Thymus (tissue), 11 donors: ENCODE results near the gene SLC25A40. TPM values are rescaled to one million over a fixed set of nuclear protein-coding genes. Genes with fewer than 3 reads are reported as not detected.
"Not testable (repeated sequence)": the region's sequence is repeated elsewhere in the genome, so short reads cannot be mapped to it uniquely, and the experiment has no call there.

Experiments used
- DNase-seq, 9 donors: peaks; one replicate each; pipeline ENCODE4 v3.0.0-alpha.2; 2013; ENCODE audit warnings: low spot score in 9 of 9, low read depth in 6 of 9, missing footprints in 1 of 9
- H3K27ac ChIP-seq, 2 donors: one replicate each; pipeline ENCODE4 v1.5.1; 2013; ENCODE audit warnings: control low read depth in 1 of 2, low read depth in 1 of 2, low read length in 1 of 2, mild to moderate bottlenecking in 1 of 2, moderate library complexity in 1 of 2
- H3K27me3 ChIP-seq, 2 donors: one replicate each; pipeline ENCODE4 v1.5.1; 2013; ENCODE audit warnings: low read length in 1 of 2; ENCODE audit not compliant: control insufficient read depth in 2 of 2, insufficient read depth in 1 of 2
- H3K36me3 ChIP-seq, 2 donors: one replicate each; pipeline ENCODE4 v1.5.1; 2013; ENCODE audit warnings: low read length in 1 of 2, mild to moderate bottlenecking in 1 of 2, moderate library complexity in 1 of 2; ENCODE audit not compliant: control insufficient read depth in 2 of 2, insufficient read depth in 2 of 2
- H3K4me1 ChIP-seq, 2 donors: one replicate each; pipeline ENCODE4 v1.5.1; 2013; ENCODE audit warnings: low read length in 2 of 2; ENCODE audit not compliant: control insufficient read depth in 2 of 2, insufficient read depth in 2 of 2
- H3K4me3 ChIP-seq, 2 donors: one replicate each; pipeline ENCODE4 v1.5.1; 2013; ENCODE audit warnings: low read length in 2 of 2, control low read depth in 1 of 2, mild to moderate bottlenecking in 1 of 2
- H3K9me3 ChIP-seq, 2 donors: one replicate each; pipeline ENCODE4 v1.5.1; 2013; ENCODE audit warnings: low read length in 1 of 2, mild to moderate bottlenecking in 1 of 2; ENCODE audit not compliant: control insufficient read depth in 2 of 2, insufficient read depth in 1 of 2
- WGBS: extraction: QIAGEN DNeasy Blood & Tissue Kit; methylation state at CpG from one replicate; pipeline ENCODE4 v1.1.7; 2013; 5-methylcytosine and 5-hydroxymethylcytosine counted together
- polyA plus RNA-seq: library from polyadenylated mRNA; stranded (reverse); fragments of 200-250 nt; gene quantifications from one replicate; pipeline ENCODE4 v1.2.3, GENCODE V29; 2013
- total RNA-seq: library from RNA; stranded (reverse); fragments of 120-200 nt; gene quantifications from one replicate; pipeline ENCODE4 v1.2.4, GENCODE V29; 2013
- donor health status: healthy.

The SLC25A40 gene
- total and polyA plus RNA-seq, 2 donors, result 10.4 to 12.8 TPM

DNA sequence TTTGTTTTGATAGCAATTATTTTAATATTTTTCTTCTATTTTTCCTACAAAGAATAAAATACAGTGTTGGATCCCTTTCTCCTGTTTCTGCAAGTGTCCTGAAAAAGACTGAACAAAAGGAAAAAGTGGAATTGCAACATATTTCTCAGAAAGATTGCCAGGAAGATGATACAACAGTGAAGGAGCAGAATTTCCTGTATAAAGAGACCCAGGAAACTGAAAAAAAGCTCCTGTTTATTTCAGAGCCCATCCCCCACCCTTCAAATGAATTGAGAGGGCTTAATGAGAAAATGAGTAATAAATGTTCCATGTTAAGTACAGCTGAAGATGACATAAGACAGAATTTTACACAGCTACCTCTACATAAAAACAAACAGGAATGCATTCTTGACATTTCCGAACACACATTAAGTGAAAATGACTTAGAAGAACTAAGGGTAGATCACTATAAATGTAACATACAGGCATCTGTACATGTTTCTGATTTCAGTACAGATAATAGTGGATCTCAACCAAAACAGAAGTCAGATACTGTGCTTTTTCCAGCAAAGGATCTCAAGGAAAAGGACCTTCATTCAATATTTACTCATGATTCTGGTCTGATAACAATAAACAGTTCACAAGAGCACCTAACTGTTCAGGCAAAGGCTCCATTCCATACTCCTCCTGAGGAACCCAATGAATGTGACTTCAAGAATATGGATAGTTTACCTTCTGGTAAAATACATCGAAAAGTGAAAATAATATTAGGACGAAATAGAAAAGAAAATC, 31.2 kb upstream of the SLC25A40 start:
- peaks cover 7 to 33% of the 10 kb centered on the region in 2 donors for H3K36me3 ChIP-seq
- WGBS, result 99% methylated on average over 3 of the region's 3 CpGs
- H3K4me1 ChIP-seq, H3K27ac ChIP-seq, H3K4me3 ChIP-seq, H3K9me3 ChIP-seq, H3K27me3 ChIP-seq, DNase-seq: not testable (repeated sequence)

DNA sequence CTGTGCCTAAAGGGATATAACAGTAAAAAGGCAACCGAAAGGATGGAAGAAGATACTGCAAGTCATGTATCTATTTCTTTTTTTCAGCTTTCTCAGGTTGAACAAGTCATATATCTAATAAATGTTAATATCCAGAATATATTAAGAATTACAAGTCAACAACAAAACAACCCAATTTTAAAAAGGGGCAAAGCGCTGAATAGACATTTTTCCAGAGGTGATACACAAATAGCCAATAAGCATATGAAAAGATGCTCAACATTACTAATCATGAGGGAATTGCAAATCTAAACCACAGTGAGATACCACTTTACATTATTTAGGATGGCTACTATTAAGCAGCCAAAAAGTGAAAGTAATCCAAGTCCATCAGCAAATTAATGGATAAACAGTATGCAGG, 23.1 kb upstream of the SLC25A40 start:
- H3K27me3 ChIP-seq, result no peaks in the 10 kb centered on the region
- no peak overlapping the region for H3K27ac ChIP-seq
- DNase-seq, result no peak
- no peaks in the 10 kb centered on the region for H3K9me3 ChIP-seq
- 100% methylated on average over 2 of the region's 2 CpGs for WGBS
- peaks cover 3 to 49% of the 10 kb centered on the region in 2 donors for H3K36me3 ChIP-seq
- no peaks in the 10 kb centered on the region for H3K4me1 ChIP-seq
- H3K4me3 ChIP-seq, result no peak overlapping the region

DNA sequence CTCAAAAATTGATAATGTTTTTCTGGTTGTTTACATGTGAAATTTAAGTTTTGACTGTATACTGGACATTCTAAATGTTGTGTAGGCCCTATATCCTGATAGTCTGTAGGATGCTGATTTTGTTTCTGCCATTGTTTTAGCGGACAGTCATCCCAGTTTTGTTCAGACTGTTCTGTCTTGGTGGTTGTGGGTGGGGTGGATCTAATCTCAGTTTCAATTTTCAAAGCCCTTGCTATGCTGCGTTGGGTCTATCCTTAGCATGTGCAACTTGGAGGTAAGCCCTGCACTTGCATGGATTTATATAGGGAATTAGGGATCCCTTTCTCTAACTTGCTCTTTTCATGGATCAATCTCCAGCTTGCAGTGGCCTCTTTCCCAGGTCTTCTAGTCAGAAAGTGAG, 19.2 kb upstream of the SLC25A40 start:
- Histone ChIP-seq H3K4me3 (no peak overlapping the region), H3K36me3 (peaks cover 0 to 38% of the 10 kb centered on the region in 2 donors), H3K4me1 (no peaks in the 10 kb centered on the region), H3K27me3 (no peaks in the 10 kb centered on the region), H3K9me3 (no peaks in the 10 kb centered on the region), H3K27ac (no peak overlapping the region)
- no peak for DNase-seq
- 100% methylated on average over 2 of the region's 2 CpGs for WGBS

DNA sequence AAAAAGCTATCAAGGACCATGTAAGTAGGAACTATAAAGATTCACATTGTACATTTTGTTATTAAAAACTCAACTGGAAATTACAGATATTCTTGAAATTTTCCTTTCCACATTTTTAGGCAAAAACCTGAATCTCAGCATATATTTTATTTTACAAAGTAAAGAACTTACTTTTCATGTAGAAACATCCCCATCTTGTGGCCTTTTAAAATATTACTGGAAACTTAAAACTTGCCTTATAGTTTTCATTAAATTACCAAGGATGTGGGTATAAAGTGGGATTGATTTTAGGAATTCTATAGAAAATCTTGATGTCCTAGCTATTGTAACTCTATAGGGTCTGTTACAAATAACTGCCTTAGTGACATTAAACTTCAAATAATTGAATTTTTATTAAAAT, 10.7 kb upstream of the SLC25A40 start:
- Histone ChIP-seq H3K4me1 (no peaks in the 10 kb centered on the region), H3K27me3 (no peaks in the 10 kb centered on the region), H3K4me3 (no peak overlapping the region), H3K36me3 (peaks cover 0 to 36% of the 10 kb centered on the region in 2 donors), H3K9me3 (no peaks in the 10 kb centered on the region), H3K27ac (no peak overlapping the region)
- DNase-seq, result peak in 2 of 9 donors; percentile 22 to 61

DNA sequence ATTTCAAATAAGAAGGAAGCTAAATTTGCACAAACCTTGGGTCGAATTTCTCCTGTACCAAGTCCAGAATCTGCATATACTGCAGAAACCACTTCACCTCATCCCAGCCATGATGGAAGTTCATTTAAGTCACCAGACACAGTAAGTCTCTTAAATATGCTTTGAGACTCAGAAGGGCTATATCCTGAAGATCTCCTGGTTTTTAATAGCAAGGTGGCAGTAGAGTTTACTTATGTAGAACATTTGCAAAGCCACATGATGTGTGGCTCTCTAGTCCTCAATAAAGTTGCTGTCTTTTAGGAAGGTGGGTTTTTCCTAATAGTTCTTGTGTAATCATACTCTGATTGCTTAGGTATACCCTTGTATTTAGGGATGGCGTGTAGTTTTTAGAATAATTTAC, 8.9 kb upstream of the SLC25A40 start:
- Histone ChIP-seq H3K4me3 (no peak overlapping the region), H3K9me3 (no peaks in the 10 kb centered on the region), H3K27ac (no peak overlapping the region), H3K36me3 (peaks cover 0 to 39% of the 10 kb centered on the region in 2 donors), H3K4me1 (no peaks in the 10 kb centered on the region), H3K27me3 (no peaks in the 10 kb centered on the region)
- WGBS, result 97% methylated on average over 2 of the region's 2 CpGs
- no peak for DNase-seq

DNA sequence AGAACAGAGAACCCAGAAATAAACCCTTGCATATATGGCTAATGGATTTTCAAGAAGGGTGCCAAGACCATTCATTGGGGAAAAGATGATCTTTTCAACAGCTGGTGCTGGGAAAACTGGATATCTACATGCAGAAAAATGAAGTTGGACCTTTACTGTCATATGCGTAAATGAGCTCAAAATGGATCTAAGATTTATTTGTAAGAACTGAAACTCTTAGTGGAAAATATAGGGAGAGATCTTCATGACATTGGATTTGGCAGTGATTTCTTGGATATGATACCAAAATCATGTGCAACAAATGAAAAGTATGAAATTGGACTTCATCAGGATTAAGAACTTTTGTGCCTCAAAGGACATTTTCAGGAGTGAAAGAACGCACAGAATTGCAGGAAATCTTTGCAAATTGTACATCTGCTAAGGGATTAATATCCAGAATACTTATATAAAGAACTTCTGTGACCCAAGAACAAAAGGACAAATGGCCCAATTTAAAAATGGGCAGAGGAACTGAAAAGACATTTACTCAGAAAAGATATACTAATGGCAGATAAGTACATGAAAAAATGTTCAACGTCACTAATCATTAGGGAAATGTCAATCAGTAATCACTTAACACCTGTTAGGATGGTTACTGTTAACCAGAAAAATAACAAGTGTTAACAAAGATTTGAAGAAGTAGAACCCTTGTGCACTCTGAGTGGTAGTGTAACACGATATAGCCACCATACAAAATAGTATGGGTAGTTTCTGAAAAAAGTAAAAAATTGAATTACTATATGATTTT, 6.2 kb upstream of the SLC25A40 start:
- no peak overlapping the region for H3K27ac ChIP-seq
- no peak overlapping the region for H3K4me3 ChIP-seq
- no peaks in the 10 kb centered on the region for H3K9me3 ChIP-seq
- H3K36me3 ChIP-seq, result peaks cover 0 to 25% of the 10 kb centered on the region in 2 donors
- no peaks in the 10 kb centered on the region for H3K27me3 ChIP-seq
- H3K4me1 ChIP-seq, result peaks cover 0 to 4% of the 10 kb centered on the region in 2 donors
- WGBS, result 97% methylated on average over 4 of the region's 4 CpGs
- no peak for DNase-seq

DNA sequence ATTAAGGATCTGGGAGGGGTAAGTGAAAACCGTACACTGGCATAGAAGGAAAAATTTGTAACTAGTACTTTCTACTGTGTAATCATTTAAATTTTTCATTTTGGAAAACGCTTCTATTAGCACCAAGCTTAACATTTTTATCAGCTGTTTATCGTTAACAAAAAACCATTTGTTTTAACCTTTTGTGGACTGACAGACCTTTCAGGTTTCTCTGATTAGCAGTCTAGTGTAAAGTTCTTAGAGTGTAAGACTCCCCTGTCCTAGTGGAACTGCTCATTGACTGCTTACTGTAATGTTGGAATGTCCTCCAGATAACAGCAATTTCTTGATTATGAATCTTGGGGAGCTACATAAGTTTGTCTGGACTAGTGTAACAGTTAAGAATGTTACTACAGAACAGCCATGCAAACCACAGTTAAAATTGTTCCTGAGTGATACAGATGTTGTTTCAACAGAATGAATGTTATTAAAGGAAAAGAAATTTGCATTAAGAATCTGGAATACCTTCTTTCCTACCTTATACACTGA, 2.1 kb upstream of the SLC25A40 start:
- H3K4me3 ChIP-seq, result peak overlapping the region in 1 of 2 donors; percentile 93
- H3K36me3 ChIP-seq, result peaks cover 0 to 14% of the 10 kb centered on the region in 2 donors
- peaks cover 4 to 6% of the 10 kb centered on the region in 2 donors for H3K4me1 ChIP-seq
- DNase-seq, result no peak
- WGBS, result 77% methylated on average over 3 of the region's 3 CpGs
- H3K27ac ChIP-seq, result no peak overlapping the region
- H3K9me3 ChIP-seq, result no peaks in the 10 kb centered on the region
- H3K27me3 ChIP-seq, result no peaks in the 10 kb centered on the region

DNA sequence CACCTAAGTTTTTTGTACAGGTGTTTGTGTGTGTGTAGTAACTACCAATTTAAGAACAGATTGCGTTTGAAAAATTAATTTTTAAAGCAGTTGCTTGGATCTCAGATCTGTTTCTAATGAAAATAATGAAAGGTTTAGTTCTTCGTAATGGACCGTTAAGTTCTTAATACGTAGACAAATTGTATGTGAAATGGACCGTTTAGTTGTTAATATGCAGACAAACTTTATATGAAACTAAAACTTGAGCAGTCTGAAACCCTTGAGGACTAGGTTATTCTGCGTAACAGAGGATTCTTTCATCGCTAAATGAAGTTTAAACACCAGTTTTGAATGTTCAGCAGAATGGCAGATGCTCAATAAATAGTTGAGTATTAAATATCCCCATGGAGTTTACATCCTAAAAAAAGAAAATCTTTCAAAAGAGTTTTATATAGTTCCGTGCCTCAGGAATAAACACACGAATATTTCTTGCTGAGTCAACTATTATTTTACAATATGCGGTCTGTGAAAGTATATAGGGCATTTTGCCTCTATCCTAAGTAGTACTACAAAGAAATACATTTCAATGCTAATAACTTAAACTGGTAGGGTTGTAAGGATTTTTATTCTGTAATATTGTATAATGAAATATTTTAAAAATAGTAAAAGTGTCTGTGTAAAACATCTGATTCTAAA, 1.3 kb upstream of the SLC25A40 start:
- Histone ChIP-seq H3K4me3 (peak overlapping the region; percentile 91 to 93), H3K27me3 (no peaks in the 10 kb centered on the region), H3K27ac (peak overlapping the region in 1 of 2 donors; percentile 96), H3K9me3 (peaks cover 0 to 2% of the 10 kb centered on the region in 2 donors), H3K36me3 (peaks cover 0 to 14% of the 10 kb centered on the region in 2 donors), H3K4me1 (peaks cover 4 to 6% of the 10 kb centered on the region in 2 donors)
- DNase-seq, result peak in 1 of 9 donors; percentile 25
- 24% methylated on average over 10 of the region's 10 CpGs for WGBS
